Measurements from ENCODE around the gene EDDM13.

The EDDM13 gene

GRCh38 chr19:56321254-56321988, 48.9 kb downstream of the EDDM13 start:
- no peaks in the 10 kb centered on the region for H3K4me1 ChIP-seq (ENCODE audit: insufficient read depth, low read length, poor library complexity, severe bottlenecking)
- H3K9ac ChIP-seq (ENCODE audit: low read depth, low read length, poor library complexity, severe bottlenecking), result no peak overlapping the region
- H3K36me3 ChIP-seq (ENCODE audit: insufficient read depth, low read length), result no peaks in the 10 kb centered on the region
- H3K4me2 ChIP-seq (ENCODE audit: low read depth, low read length, poor library complexity, severe bottlenecking), result no peak overlapping the region
- H3F3A ChIP-seq (ENCODE audit: low read depth), result no peaks in the 10 kb centered on the region
- no peak for TF ChIP-seq EZH2phosphoT487 (IDR thresholded peaks at IDR 0.05; ENCODE audit: borderline replicate concordance)
- no peak for TF ChIP-seq CTCF (conservative IDR thresholded peaks at IDR 0.05; ENCODE audit: low read length)
- H3K9me3 ChIP-seq (ENCODE audit: insufficient read depth, low read depth, low read length), result no peaks in the 10 kb centered on the region
- H3K79me2 ChIP-seq (ENCODE audit: insufficient read depth, low read length), result no peaks in the 10 kb centered on the region
- no peak overlapping the region for H3K4me3 ChIP-seq (ENCODE audit: low read length, poor library complexity, severe bottlenecking)
- no peaks in the 10 kb centered on the region for H3K9me2 ChIP-seq (replicated peaks; ENCODE audit: low read depth, low read length)
- no peak overlapping the region for H2AFZ ChIP-seq (ENCODE audit: low read length)
- H4K20me1 ChIP-seq (ENCODE audit: insufficient read depth, low read length, poor library complexity, severe bottlenecking), result no peaks in the 10 kb centered on the region
- H3K27me3 ChIP-seq (ENCODE audit: insufficient read depth, low read length, poor library complexity, severe bottlenecking), result no peaks in the 10 kb centered on the region

GRCh38 chr19:56321989-56322440, 49.5 kb downstream of the EDDM13 start:
- no peaks in the 10 kb centered on the region for H3K36me3 ChIP-seq (ENCODE audit: insufficient read depth, low read length)

GRCh38 chr19:56324436-56324835, 51.9 kb downstream of the EDDM13 start:
- Histone ChIP-seq H3F3A (ENCODE audit: low read depth) (no peaks in the 10 kb centered on the region), H3K4me2 (ENCODE audit: low read depth, low read length, poor library complexity, severe bottlenecking) (no peak overlapping the region), H2AFZ (ENCODE audit: low read length) (no peak overlapping the region)

More at GRCh38 chr19:56321989-56322440, 49.5 kb downstream of the EDDM13 start:
- Histone ChIP-seq H3K9me3 (ENCODE audit: insufficient read depth, low read depth, low read length) (no peaks in the 10 kb centered on the region), H2AFZ (ENCODE audit: low read length) (no peak overlapping the region), H3K4me2 (ENCODE audit: low read depth, low read length, poor library complexity, severe bottlenecking) (no peak overlapping the region), H3K9ac (ENCODE audit: low read depth, low read length, poor library complexity, severe bottlenecking) (no peak overlapping the region), H4K20me1 (ENCODE audit: insufficient read depth, low read length, poor library complexity, severe bottlenecking) (no peaks in the 10 kb centered on the region), H3K4me1 (ENCODE audit: insufficient read depth, low read length, poor library complexity, severe bottlenecking) (no peaks in the 10 kb centered on the region), H3K27me3 (ENCODE audit: insufficient read depth, low read length, poor library complexity, severe bottlenecking) (no peaks in the 10 kb centered on the region), H3K4me3 (ENCODE audit: low read length, poor library complexity, severe bottlenecking) (no peak overlapping the region), H3K9me2 (replicated peaks; ENCODE audit: low read depth, low read length) (no peaks in the 10 kb centered on the region), H3K79me2 (ENCODE audit: insufficient read depth, low read length) (no peaks in the 10 kb centered on the region), H3F3A (ENCODE audit: low read depth) (no peaks in the 10 kb centered on the region)
- TF ChIP-seq CTCF (conservative IDR thresholded peaks at IDR 0.05; ENCODE audit: low read length) (no peak), EZH2phosphoT487 (IDR thresholded peaks at IDR 0.05; ENCODE audit: borderline replicate concordance) (no peak)

More at GRCh38 chr19:56324436-56324835, 51.9 kb downstream of the EDDM13 start:
- Histone ChIP-seq H3K79me2 (ENCODE audit: insufficient read depth, low read length) (no peaks in the 10 kb centered on the region), H3K9me3 (ENCODE audit: insufficient read depth, low read depth, low read length) (no peaks in the 10 kb centered on the region), H3K4me3 (ENCODE audit: low read length, poor library complexity, severe bottlenecking) (no peak overlapping the region), H3K4me1 (ENCODE audit: insufficient read depth, low read length, poor library complexity, severe bottlenecking) (no peaks in the 10 kb centered on the region), H4K20me1 (ENCODE audit: insufficient read depth, low read length, poor library complexity, severe bottlenecking) (no peaks in the 10 kb centered on the region), H3K36me3 (ENCODE audit: insufficient read depth, low read length) (no peaks in the 10 kb centered on the region), H3K9ac (ENCODE audit: low read depth, low read length, poor library complexity, severe bottlenecking) (no peak overlapping the region), H3K27me3 (ENCODE audit: insufficient read depth, low read length, poor library complexity, severe bottlenecking) (no peaks in the 10 kb centered on the region), H3K9me2 (replicated peaks; ENCODE audit: low read depth, low read length) (no peaks in the 10 kb centered on the region)
- no peak for TF ChIP-seq EZH2phosphoT487 (IDR thresholded peaks at IDR 0.05; ENCODE audit: borderline replicate concordance)
- no peak for TF ChIP-seq CTCF (conservative IDR thresholded peaks at IDR 0.05; ENCODE audit: low read length)
